RPMI7951 (cell line): Measurements from ENCODE around the gene FBXL2. TPM values are rescaled to one million over a fixed set of nuclear protein-coding genes. Genes with fewer than 3 reads are reported as not detected.
A peak's percentile ranks its signal among the peaks of the same experiment; 100 is the strongest.

Experiments used
- DNase-seq: peaks from one replicate; pipeline ENCODE4 v3.0.0-alpha.2; 2012; ENCODE audit warnings: low read depth
- total RNA-seq: library from RNA; depleted of rRNA; stranded (reverse); fragments of >200 nt; shearing (Covaris generic); gene quantifications from 2 replicates; pipeline ENCODE4 v1.2.3, GENCODE V29; 2014; rRNA removed

FBXL2 gene, protein sequence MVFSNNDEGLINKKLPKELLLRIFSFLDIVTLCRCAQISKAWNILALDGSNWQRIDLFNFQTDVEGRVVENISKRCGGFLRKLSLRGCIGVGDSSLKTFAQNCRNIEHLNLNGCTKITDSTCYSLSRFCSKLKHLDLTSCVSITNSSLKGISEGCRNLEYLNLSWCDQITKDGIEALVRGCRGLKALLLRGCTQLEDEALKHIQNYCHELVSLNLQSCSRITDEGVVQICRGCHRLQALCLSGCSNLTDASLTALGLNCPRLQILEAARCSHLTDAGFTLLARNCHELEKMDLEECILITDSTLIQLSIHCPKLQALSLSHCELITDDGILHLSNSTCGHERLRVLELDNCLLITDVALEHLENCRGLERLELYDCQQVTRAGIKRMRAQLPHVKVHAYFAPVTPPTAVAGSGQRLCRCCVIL
- total RNA-seq: 9.1 and 9.5 TPM in 2 replicates

GRCh38 chr3:33277193-33277882, at the start of gene FBXL2:
TSS of gene FBXL2 (plus strand) at chr3:33277442. CDS start at chr3:33277513, 71 bp downstream.
- peak; percentile 75 for DNase-seq

DNA sequence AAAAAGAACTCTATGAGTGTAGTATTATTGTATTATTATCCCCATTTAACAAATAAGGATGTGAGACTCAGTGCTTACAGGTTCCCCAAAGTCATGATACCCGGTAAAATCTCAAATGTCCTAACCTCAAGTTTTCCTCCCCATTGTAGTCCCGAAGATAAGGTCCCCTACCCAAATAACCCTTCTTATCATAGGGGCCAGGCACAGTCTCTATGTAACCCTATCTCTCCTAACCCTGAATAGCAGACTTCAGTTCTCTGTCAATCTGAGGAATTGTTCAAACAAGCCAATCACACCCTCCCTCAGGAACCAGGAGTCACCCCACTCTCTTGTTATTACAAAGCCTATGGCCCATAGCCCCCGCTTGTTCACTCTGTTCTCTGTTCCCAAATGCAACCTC, 48.2 kb upstream of the FBXL2 start:
- DNase-seq: no peak

DNA sequence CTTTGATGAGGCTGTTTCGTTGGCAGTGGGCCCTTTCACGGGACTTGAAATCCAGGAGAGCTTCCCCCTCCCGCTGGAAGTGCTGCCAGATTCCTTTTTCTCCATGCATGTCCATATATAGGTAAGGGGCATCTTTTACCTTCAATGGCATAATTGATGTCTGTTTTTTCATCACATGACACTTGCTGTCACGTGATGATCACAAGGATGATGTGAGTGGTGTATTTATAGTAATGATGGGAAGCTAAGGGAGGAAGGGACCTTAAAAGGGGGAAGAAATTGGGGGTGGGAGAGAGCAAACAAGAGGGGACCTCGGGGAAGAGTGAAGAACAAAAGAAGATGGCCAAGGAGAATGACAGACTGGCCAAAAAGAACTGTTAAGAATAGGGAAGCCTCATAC, 47.3 kb upstream of the FBXL2 start:
- no peak for DNase-seq

DNA sequence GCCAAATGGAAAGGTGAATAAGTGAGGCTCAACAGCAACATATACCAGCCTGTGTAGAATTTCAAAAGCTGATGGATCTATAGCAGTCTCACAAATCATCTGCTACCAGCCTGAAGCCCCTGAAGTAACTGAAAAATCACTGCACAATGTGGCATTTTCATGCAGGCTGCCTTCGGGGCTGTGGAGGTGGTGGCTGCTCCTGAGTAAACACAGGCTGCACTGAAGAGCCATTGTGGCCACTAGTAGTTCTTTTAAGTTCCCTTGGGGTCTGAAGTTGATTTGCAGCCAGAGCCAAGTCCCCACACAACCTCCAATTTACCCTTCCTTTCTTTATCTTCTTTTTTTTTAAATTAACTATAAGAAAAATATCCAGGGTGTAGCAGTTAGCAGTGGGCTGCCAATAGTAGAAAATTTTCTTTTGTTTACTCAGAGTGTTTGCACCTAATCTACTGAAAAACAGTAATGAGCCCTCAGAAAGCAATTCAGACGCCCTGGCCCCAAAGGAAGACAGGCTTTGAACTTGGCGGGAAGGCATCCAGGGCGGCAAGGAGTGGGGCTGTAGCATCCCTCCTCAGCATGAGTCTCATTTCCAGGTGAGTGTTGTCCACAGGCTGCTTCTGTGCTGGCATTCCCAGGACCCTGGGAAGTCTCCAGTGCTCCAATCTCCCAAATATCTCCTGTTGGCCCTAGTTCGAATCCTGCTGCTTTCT, 45.3 kb upstream of the FBXL2 start:
- peak; percentile 22 for DNase-seq

- DNase-seq: peak; percentile 13
Measured at GRCh38 chr3:33233884-33234283, 43.4 kb upstream of the FBXL2 start.

GRCh38 chr3:33236005-33236404, 41.2 kb upstream of the FBXL2 start:
- DNase-seq: no peak

GRCh38 chr3:33237439-33237838, 39.8 kb upstream of the FBXL2 start:
- no peak for DNase-seq

GRCh38 chr3:33238923-33239322, 38.3 kb upstream of the FBXL2 start:
- DNase-seq: no peak

DNA sequence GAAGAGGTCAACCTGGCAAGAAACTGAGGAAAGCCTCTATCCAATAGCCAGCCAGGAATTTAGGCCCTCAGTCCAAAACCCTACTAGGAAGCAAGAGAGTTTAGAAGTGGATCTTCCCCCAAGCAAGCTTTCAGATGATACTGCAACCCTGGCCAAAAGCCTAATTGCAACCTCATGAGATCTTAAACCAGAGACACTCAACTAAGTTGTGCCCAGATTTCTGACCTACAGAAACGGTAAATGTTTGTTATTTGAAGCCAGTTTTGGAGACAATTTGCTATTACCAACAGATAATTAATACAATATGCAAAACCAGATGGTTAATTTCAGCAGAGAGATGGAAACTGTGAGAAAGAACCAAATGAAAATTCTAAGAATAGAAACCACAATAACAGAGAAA, 37.0 kb upstream of the FBXL2 start:
- no peak for DNase-seq

- DNase-seq: no peak
Measured at GRCh38 chr3:33246786-33247185, 30.5 kb upstream of the FBXL2 start.

DNA sequence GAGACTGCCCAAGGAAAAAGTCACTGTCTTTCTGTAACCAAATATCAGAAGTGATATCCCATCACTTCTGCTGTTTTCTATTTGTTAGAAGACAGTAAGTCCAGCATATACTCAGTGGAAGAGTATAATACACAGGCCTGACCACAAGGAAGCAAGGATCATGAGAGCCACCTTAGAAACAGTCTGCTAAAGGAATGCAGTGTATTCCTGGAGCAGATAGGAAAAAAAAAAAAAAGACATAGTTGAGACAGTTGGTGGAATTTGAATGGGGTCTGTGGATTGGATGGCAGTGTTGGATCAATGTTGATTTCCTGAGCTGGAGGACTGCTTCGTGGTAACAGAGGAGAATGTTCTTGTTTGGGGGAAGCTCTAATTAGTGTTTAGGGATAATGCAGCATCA, 26.5 kb upstream of the FBXL2 start:
- DNase-seq: no peak

- no peak for DNase-seq
Measured at GRCh38 chr3:33256249-33256648, 21.0 kb upstream of the FBXL2 start.

DNA sequence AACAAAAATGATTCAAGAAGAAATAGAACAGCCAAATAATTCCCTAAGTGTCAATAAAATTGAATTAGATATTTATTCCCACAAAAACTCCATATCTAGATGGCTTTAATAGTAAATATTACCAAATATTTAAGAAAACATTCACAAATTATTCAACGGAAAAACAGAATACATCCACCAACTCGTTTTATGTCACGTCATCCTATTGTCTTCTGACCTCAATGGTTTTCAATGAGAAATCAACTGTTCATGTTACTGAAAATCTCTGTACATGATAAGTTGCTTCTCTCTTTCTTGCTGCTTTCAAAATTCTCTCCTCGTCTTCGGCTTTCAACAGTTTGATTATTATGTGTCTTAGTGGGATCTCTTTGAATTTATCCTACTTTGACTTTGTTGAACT, 17.1 kb upstream of the FBXL2 start:
- DNase-seq: no peak

- no peak for DNase-seq
Measured at GRCh38 chr3:33269385-33269784, 7.9 kb upstream of the FBXL2 start.

DNA sequence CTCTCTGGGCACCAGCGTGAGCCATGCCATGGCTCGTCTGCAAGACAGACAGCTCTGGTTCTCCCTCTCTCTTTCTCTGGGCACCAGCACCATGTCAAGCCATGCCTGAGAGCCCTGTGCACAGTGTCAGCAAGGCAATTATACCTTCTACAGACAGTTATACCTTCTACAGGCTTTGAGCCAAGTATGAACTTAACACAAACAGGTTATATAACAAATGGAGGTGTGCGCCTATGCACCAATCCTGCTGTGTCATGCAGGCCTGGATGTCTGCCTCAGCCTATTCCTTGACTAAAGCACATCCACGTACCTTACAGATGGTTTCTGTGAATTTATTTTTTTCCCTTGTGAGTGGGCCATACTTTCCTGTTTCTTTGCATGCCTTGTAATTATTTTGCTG, 5.9 kb upstream of the FBXL2 start:
- DNase-seq: no peak

DNA sequence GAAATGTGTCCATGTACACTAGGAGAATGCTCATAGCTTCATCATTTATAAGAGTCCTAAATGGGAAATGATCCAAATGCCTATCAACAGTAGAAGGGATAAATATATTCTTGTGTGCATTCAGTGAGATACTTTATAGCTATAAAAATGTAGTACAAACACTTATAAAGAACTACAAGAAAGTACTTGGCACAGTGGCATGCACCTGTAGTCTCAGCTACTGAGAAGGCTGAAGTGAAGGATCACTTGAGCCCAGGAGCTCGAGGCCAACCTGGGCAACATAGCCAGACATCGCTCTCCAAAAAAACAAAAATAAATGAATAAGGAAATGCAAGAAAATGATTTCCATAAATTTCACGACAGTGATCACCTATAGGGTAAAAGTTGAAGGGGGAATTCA, 3.6 kb upstream of the FBXL2 start:
- DNase-seq: no peak

- DNase-seq: peak; percentile 6
Measured at GRCh38 chr3:33278163-33278562, 921 bp downstream of the FBXL2 start.

DNA sequence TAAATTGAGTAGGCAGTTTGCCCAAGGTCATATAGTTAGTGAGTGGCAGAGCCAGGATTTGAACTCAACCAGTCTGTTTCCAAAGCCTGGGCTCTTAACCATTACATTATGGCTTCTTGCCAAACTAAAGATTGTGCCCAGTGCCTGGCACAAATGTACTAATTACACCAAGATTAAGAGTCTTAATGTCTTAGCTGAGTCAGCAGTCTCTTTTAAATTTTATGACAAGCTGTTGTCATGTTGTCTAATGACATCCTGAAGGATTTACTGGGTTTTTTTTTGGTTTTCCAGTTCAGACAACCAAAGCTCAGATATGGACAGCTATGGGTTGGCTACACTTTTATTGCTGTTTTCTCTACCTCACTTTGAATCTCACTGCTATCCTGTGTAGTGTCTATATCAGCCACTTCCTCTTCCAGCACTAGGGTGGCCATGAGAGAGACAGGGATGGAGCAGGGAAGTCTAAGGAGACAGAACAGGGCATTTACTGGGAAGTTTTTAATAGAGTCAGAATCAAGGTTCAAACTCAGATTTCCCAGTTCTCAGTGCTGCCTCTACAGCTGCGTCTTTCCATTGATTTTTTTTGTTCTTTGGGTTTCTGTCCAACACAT, 10.5 kb downstream of the FBXL2 start:
- no peak for DNase-seq

DNA sequence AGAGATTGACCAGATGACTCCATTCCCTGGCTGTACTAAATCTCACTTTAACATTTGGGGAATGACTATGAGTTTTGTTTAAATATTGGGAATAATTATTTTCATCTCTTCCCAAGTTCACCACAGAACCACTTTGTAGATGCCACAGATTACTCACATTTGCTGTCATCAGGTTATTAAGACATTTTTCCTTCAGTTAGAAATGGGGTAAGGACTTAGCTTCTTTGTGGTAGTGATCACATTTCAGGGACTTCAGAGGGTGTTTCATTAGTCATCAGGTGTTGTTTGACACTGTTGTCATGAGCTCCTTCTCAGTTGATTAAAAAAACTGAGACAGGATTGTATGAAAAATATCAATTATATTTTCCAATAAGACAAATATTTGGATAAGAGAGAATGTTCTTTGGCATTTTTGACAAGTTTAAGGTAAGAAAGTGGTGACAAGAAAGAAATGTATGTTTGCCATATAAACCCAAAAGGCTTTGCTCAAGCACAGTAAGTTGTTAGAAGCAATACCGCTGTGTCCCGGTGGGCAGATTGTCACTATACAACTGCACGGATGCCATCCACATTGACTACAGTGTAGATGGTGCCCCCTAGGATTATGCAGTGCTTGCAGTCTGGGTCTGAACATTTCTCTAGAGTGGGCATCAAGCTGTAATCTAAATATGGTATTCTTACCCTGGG, 22.3 kb downstream of the FBXL2 start:
- peak; percentile 62 for DNase-seq

GRCh38 chr3:33312361-33312760, 35.1 kb downstream of the FBXL2 start:
- DNase-seq: no peak

GRCh38 chr3:33313331-33313730, 36.1 kb downstream of the FBXL2 start:
- DNase-seq: no peak

DNA sequence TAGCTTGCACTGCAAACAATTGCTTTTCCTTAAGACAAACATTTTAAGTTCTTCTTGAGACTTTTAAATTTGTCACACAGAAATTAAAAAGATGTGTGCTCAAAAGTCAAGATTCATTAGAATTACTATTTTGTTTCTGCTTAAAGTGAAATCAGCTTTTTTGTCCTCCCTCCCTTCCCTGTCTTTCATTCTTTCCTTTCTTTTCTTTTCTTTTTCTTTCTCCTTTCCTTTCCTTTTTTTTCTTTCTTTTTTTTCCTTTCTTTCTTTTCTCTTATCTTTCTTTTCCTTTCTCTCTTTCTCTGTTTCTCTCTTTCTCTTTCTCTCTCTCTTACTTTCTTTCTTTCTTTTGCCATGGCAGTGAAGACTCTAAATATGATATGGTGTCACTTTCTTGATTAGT, 37.8 kb downstream of the FBXL2 start:
- DNase-seq: no peak
